Adrenal gland (tissue), 12 donors: ENCODE measurements around the gene FAM221B. TPM values are rescaled to one million over a fixed set of nuclear protein-coding genes. Genes with fewer than 3 reads are reported as not detected.

ENCODE experiments used
- DNase-seq, 7 donors: peaks; one replicate each; pipeline ENCODE4 v3.0.0-alpha.2; 2019 to 2020
- H3K27ac ChIP-seq, 5 donors: fragments of 200-600 bp; sonication (generic) in 4 of 5; 1 replicate in 3 of 5; 2 replicates in 2 of 5; pipeline versions ENCODE4 v1.5.1 to v1.8.0; 2016 to 2020; ENCODE audit warnings: mild to moderate bottlenecking in 1 of 5
- H3K27me3 ChIP-seq: fragments of 200-600 bp; 2 replicates; pipeline ENCODE4 v1.8.0; 2021
- H3K36me3 ChIP-seq, 2 donors: fragments of 200-600 bp; replicated peaks in 1 of 2; 1 replicate in 1 of 2; 2 replicates in 1 of 2; pipeline versions ENCODE4 v1.5.1 to v1.8.0; 2018 to 2022
- H3K4me1 ChIP-seq, 2 donors: fragments of 200-600 bp; replicated peaks in 1 of 2; 1 replicate in 1 of 2; 2 replicates in 1 of 2; pipeline versions ENCODE4 v1.5.1 to v1.8.0; 2018 to 2021
- H3K4me3 ChIP-seq, 4 donors: fragments of 200-600 bp; sonication (generic) in 3 of 4; one replicate each; pipeline ENCODE4 v1.5.1; 2016 to 2018
- H3K9me3 ChIP-seq, 3 donors: fragments of 200-600 bp; sonication (generic) in 1 of 3; replicated peaks in 1 of 3; 1 replicate in 2 of 3; 2 replicates in 1 of 3; pipeline versions ENCODE4 v1.5.1 to v1.8.0; 2016 to 2021
- CTCF ChIP-seq, 6 experiments: fragments of 450-650 bp in 4 of 6; fragments of 200-600 bp in 2 of 6; sonication (generic) in 1 of 6; IDR thresholded peaks; 1 replicate in 5 of 6; 2 replicates in 1 of 6; pipeline versions ENCODE4 v1.5.1 to v1.8.0; 2016 to 2021; ENCODE audit warnings: antibody characterized with exemption in 6 of 6, mild to moderate bottlenecking in 2 of 6, moderate library complexity in 1 of 6
- POLR2A ChIP-seq, 2 donors: fragments of 450-650 bp; IDR thresholded peaks; one replicate each; pipeline ENCODE4 v1.6.1; 2017; ENCODE audit warnings: antibody characterized with exemption in 2 of 2, mild to moderate bottlenecking in 2 of 2, moderate library complexity in 1 of 2
- WGBS, 4 donors: extraction: QIAGEN DNeasy Blood & Tissue Kit in 2 of 4; methylation state at CpG; one replicate each; pipeline versions ENCODE4 v1.1.5 to v1.1.7; 2013 to 2017; 5-methylcytosine and 5-hydroxymethylcytosine counted together
- intact Hi-C, 2 donors: fragments of 100-400 bp; cut with DNase I; formaldehyde crosslinking; loops; one replicate each; pipeline versions ENCODE4 v1.14.1 to v1.15.0; 2022 to 2023
- polyA plus RNA-seq, 3 donors: library from polyadenylated mRNA; stranded (reverse); fragments of 200-250 nt in 2 of 3; fragments of 350-450 nt in 1 of 3; fragmentation: Illumina TruSeq in 1 of 3; extraction: RNeasy Lipid Tissue Mini Kit (QIAGEN cat#74804) in 1 of 3; gene quantifications; one replicate each; pipeline ENCODE4 v1.2.3, GENCODE V29; 2013 to 2014
- total RNA-seq, 9 donors: library from RNA; depleted of rRNA in 4 of 9; stranded (reverse); fragments of >200 nt in 4 of 9; fragments of 120-200 nt in 1 of 9; fragmentation: NEBNext Ultra II Directional in 1 of 9; extraction: Animal tissue kit (Norgen Biotek cat#: 25700) in 1 of 9; gene quantifications; one replicate each; pipeline versions ENCODE4 v1.1.0 to v1.2.4, GENCODE V29; 2013 to 2023
- donor health status: healthy with polysubstance abuse.
- donor health status: Bipolar disorder and iron deficiency.
- donor health status: DM: yes; HTN: yes; CAD: no.
- donor health status: DM: no; HTN: no; CAD: no.
- donor health status: DM: no; HTN: no; CAD: no.
- donor health status: DM: yes; HTN: yes; CAD: no.

The FAM221B gene
- total and polyA plus RNA-seq, 12 donors = 0.07 to 0.22 (median 0.16) TPM; not detected in 9

- no peak for DNase-seq
- no peaks in the 10 kb centered on the region for H3K27me3 ChIP-seq
- no peaks in the 10 kb centered on the region for H3K4me1 ChIP-seq
- no peak overlapping the region for H3K27ac ChIP-seq
- TF ChIP-seq POLR2A (IDR thresholded peaks at IDR 0.05) (no peak), CTCF (IDR thresholded peaks at IDR 0.05) (no peak)
- H3K9me3 ChIP-seq = no peaks in the 10 kb centered on the region
- intact Hi-C loops = no loop called here
- no peak overlapping the region for H3K4me3 ChIP-seq
- no peaks in the 10 kb centered on the region for H3K36me3 ChIP-seq
These were observed 8.5 kb downstream of the FAM221B start for GRCh38 chr9:35820076-35820475.

DNA sequence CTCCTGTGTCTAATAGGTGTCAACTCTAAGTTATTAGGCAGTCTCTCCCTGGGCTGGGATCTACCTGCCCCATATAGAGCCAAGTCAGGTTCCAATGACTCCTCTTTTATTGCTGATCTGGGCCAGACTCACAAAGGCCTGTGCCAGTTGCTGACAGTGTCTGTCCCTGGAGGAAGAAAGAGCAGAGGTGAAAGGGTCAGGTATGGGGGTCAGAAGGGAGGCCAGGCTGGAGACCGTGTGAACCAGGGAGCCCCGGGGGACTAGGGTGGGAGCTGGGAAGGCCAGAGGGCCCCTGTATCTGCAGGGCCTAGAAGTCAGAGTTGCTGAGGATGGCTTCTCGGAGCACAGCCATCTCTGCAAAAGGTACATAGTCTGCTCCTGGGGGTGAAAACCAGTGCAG lies 10.2 kb downstream of the FAM221B start:
- intact Hi-C loops = no loop called here
- Histone ChIP-seq H3K9me3 (no peaks in the 10 kb centered on the region), H3K27me3 (no peaks in the 10 kb centered on the region), H3K4me3 (no peak overlapping the region), H3K4me1 (peaks cover 10% of the 10 kb centered on the region in 2 donors), H3K36me3 (no peaks in the 10 kb centered on the region), H3K27ac (no peak overlapping the region)
- DNase-seq = no peak
- TF ChIP-seq POLR2A (IDR thresholded peaks at IDR 0.05) (no peak), CTCF (IDR thresholded peaks at IDR 0.05) (no peak)
- WGBS, 4 donors = 67 to 100% (median 83%) methylated on average over 2 to 3 of the region's 3 CpGs

DNA sequence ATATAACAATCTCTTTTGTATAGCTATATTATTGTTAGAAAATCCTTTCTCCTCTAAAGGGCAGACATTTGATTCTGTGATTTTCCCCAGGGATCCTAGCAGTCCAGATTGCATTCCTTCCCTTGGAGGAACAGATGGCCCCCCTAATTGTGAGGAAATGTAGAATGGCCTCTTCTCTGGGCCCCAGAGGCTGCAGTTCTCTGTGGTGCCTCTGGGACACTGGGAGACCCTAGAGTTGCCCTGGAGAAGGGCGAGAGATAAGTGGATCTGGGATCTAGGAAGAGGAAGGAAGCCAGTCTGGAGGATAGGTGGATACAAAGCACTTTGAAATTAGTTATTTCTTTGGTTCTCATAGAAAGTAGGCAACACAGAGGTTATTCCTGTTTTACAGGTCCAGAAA lies 11.8 kb downstream of the FAM221B start:
- Histone ChIP-seq H3K36me3 (no peaks in the 10 kb centered on the region), H3K9me3 (no peaks in the 10 kb centered on the region), H3K4me3 (no peak overlapping the region), H3K27me3 (no peaks in the 10 kb centered on the region), H3K27ac (no peak overlapping the region), H3K4me1 (peaks cover 13 to 21% of the 10 kb centered on the region in 2 donors)
- TF ChIP-seq POLR2A (IDR thresholded peaks at IDR 0.05) = no peak
- peak in 1 of 6 experiments; percentile 12 for TF ChIP-seq CTCF (IDR thresholded peaks at IDR 0.05)
- WGBS, 4 donors = 53 to 87% (median 69%) methylated on average over 1 of the region's 1 CpG
- intact Hi-C loops = no loop called here
- no peak for DNase-seq

GRCh38 chr9:35814841-35815543 lies 13.5 kb downstream of the FAM221B start, which contains the start of gene HINT2:
TSS of gene HINT2 (minus strand) at chr9:35815042. CDS start at chr9:35814979, 63 bp downstream.
- DNase-seq = peak; percentile 95 to 99 (median 98)
- Histone ChIP-seq H3K4me1 (peaks cover 19 to 30% of the 10 kb centered on the region in 2 donors), H3K27me3 (no peaks in the 10 kb centered on the region), H3K27ac (peak within 1 kb of the TSS; percentile 77 to 98 (median 96)), H3K4me3 (peak within 1 kb of the TSS; percentile 36 to 91 (median 62)), H3K36me3 (no peaks in the 10 kb centered on the region), H3K9me3 (no peaks in the 10 kb centered on the region)
- intact Hi-C loops = no loop called here
- WGBS, 4 donors = 0% methylated on average over 23 to 52 of the region's 52 CpGs
- TF ChIP-seq POLR2A (IDR thresholded peaks at IDR 0.05) (peak; percentile 89 to 96), CTCF (IDR thresholded peaks at IDR 0.05) (no peak)
